GM19043 (cell line): Measurements from ENCODE around the gene UBN2.
A peak's percentile ranks its signal among the peaks of the same experiment; 100 is the strongest.
"Not testable (repeated sequence)": the region's sequence is repeated elsewhere in the genome, so short reads cannot be mapped to it uniquely, and the experiment has no call there.

ENCODE experiments used
- ATAC-seq: cut with Tn5 transposase; IDR thresholded peaks from one replicate; pipeline ENCODE4 v1.9.1; 2021; ENCODE audit warnings: low read depth; ENCODE audit not compliant: unreplicated experiment

UBN2 gene

GRCh38 chr7:139230774-139231512 lies at the start of gene UBN2:
UBN2 (plus strand) TSS chr7:139231237; CDS start chr7:139231485, 248 bp downstream.
- peak; percentile 95 for ATAC-seq

GRCh38 chr7:139181404-139181803 lies 49.6 kb upstream of the UBN2 start:
- no peak for ATAC-seq

GRCh38 chr7:139182363-139182762 lies 48.7 kb upstream of the UBN2 start:
- no peak for ATAC-seq

GRCh38 chr7:139183251-139183650 lies 47.8 kb upstream of the UBN2 start:
- no peak for ATAC-seq

GRCh38 chr7:139183878-139184338 lies 47.1 kb upstream of the UBN2 start:
- ATAC-seq = no peak

GRCh38 chr7:139186146-139186545 lies 44.9 kb upstream of the UBN2 start:
- ATAC-seq = no peak

GRCh38 chr7:139189357-139189756 lies 41.7 kb upstream of the UBN2 start:
- ATAC-seq = no peak

- no peak for ATAC-seq
Observed at GRCh38 chr7:139192014-139192706, 38.9 kb upstream of the UBN2 start.

- ATAC-seq = no peak
Observed at GRCh38 chr7:139200382-139200781, 30.7 kb upstream of the UBN2 start.

GRCh38 chr7:139203992-139204391 lies 27.0 kb upstream of the UBN2 start:
- ATAC-seq = no peak

GRCh38 chr7:139205843-139206242 lies 25.2 kb upstream of the UBN2 start:
- no peak for ATAC-seq

GRCh38 chr7:139212133-139212532 lies 18.9 kb upstream of the UBN2 start:
- ATAC-seq = no peak

- not testable (repeated sequence) for ATAC-seq
Observed at GRCh38 chr7:139213489-139213888, 17.5 kb upstream of the UBN2 start.

- no peak for ATAC-seq
Observed at GRCh38 chr7:139218173-139218572, 12.9 kb upstream of the UBN2 start.

GRCh38 chr7:139224219-139224618 lies 6.8 kb upstream of the UBN2 start:
- no peak for ATAC-seq

- not testable (repeated sequence) for ATAC-seq
Observed at GRCh38 chr7:139224836-139225235, 6.2 kb upstream of the UBN2 start.

- ATAC-seq = not testable (repeated sequence)
Observed at GRCh38 chr7:139225286-139226157, 5.5 kb upstream of the UBN2 start.

- ATAC-seq = not testable (repeated sequence)
Observed at GRCh38 chr7:139226158-139226515, 4.9 kb upstream of the UBN2 start.

- not testable (repeated sequence) for ATAC-seq
Observed at GRCh38 chr7:139226988-139227488, 4.0 kb upstream of the UBN2 start.

GRCh38 chr7:139230023-139230422 lies 1.0 kb upstream of the UBN2 start:
- ATAC-seq = no peak

- no peak for ATAC-seq
Observed at GRCh38 chr7:139230484-139230773, 608 bp upstream of the UBN2 start.
